Liver (tissue), 9 donors: ENCODE measurements around the gene TRIO. TPM values are rescaled to one million over a fixed set of nuclear protein-coding genes. Genes with fewer than 3 reads are reported as not detected.

Experiments used
- DNase-seq: peaks from one replicate; pipeline ENCODE4 v3.0.0-alpha.2; 2017; ENCODE audit warnings: low spot score
- H3K27ac ChIP-seq, 2 donors: one replicate each; pipeline ENCODE4 v1.7.0; 2013; ENCODE audit warnings: inconsistent platforms in 2 of 2, low read length in 2 of 2, control low read depth in 1 of 2, low read depth in 1 of 2, mild to moderate bottlenecking in 1 of 2
- H3K27me3 ChIP-seq, 4 donors: one replicate each; pipeline versions ENCODE4 v1.6.1 to v1.7.0; 2013; ENCODE audit warnings: low read length in 3 of 4, inconsistent platforms in 1 of 4, mild to moderate bottlenecking in 1 of 4, moderate library complexity in 1 of 4; ENCODE audit not compliant: control insufficient read depth in 4 of 4, insufficient read depth in 4 of 4
- H3K36me3 ChIP-seq, 4 donors: one replicate each; pipeline versions ENCODE4 v1.6.1 to v1.7.0; 2013; ENCODE audit warnings: low read length in 3 of 4, mild to moderate bottlenecking in 3 of 4, low read depth in 1 of 4, moderate library complexity in 1 of 4; ENCODE audit not compliant: control insufficient read depth in 4 of 4, insufficient read depth in 3 of 4
- H3K4me1 ChIP-seq, 4 donors: one replicate each; pipeline versions ENCODE4 v1.6.1 to v1.7.0; 2013; ENCODE audit warnings: low read length in 3 of 4, mild to moderate bottlenecking in 3 of 4, moderate library complexity in 1 of 4; ENCODE audit not compliant: control insufficient read depth in 4 of 4, insufficient read depth in 4 of 4
- H3K4me3 ChIP-seq, 3 donors: one replicate each; pipeline versions ENCODE4 v1.6.1 to v1.7.0; 2013; ENCODE audit warnings: low read length in 3 of 3, control low read depth in 1 of 3, low read depth in 1 of 3, mild to moderate bottlenecking in 1 of 3
- H3K9ac ChIP-seq, 2 donors: one replicate each; pipeline ENCODE4 v1.7.0; 2013; ENCODE audit warnings: low read length in 2 of 2, mild to moderate bottlenecking in 2 of 2, moderate library complexity in 2 of 2, control low read depth in 1 of 2, low read depth in 1 of 2
- H3K9me3 ChIP-seq, 4 donors: one replicate each; pipeline versions ENCODE4 v1.6.1 to v1.7.0; 2013; ENCODE audit warnings: low read length in 3 of 4; ENCODE audit not compliant: control insufficient read depth in 4 of 4
- GABPA ChIP-seq, 2 donors: IDR thresholded peaks in 1 of 2; conservative IDR thresholded peaks in 1 of 2; 2 replicates each; pipeline ENCODE4 v1.6.1; 2016; ENCODE audit warnings: antibody characterized with exemption in 2 of 2, mild to moderate bottlenecking in 1 of 2, moderate library complexity in 1 of 2
- HNF4A ChIP-seq, 2 donors: conservative IDR thresholded peaks; 2 replicates each; pipeline ENCODE4 v1.6.1; 2016; ENCODE audit warnings: antibody characterized with exemption in 2 of 2, mild to moderate bottlenecking in 2 of 2
- HNF4G ChIP-seq: IDR thresholded peaks from 2 replicates; pipeline ENCODE4 v1.6.1; 2016; ENCODE audit warnings: antibody characterized with exemption
- JUND ChIP-seq, 2 donors: IDR thresholded peaks; 2 replicates each; pipeline ENCODE4 v1.6.1; 2016; ENCODE audit warnings: antibody characterized with exemption in 2 of 2
- RAD21 ChIP-seq, 2 donors: IDR thresholded peaks; 2 replicates each; pipeline ENCODE4 v1.6.1; 2016; ENCODE audit warnings: antibody characterized with exemption in 2 of 2, mild to moderate bottlenecking in 2 of 2
- TAF1 ChIP-seq: conservative IDR thresholded peaks from 2 replicates; pipeline ENCODE4 v1.6.1; 2016; ENCODE audit warnings: antibody characterized with exemption, mild to moderate bottlenecking
- WGBS: extraction: QIAGEN DNeasy Blood & Tissue Kit; methylation state at CpG from one replicate; pipeline ENCODE4 v1.1.7; 2013; 5-methylcytosine and 5-hydroxymethylcytosine counted together
- polyA plus RNA-seq, 2 donors: library from polyadenylated mRNA; stranded (reverse) in 1 of 2; unstranded in 1 of 2; fragments of 200-250 nt in 1 of 2; fragments of >200 nt in 1 of 2; fragmentation: Nextera tagmentation in 1 of 2; extraction: Ambion mirVana in 1 of 2; gene quantifications; one replicate each; pipeline versions ENCODE4 v1.2.1 to v1.2.3, GENCODE V29; 2013 to 2015
- total RNA-seq, 2 donors: library from RNA; depleted of rRNA; stranded (reverse); fragments of >200 nt; gene quantifications; one replicate each; pipeline ENCODE4 v1.2.3, GENCODE V29; 2014
- TF ChIP-seq, protein P1 (sequence below): IDR thresholded peaks from 2 replicates; pipeline ENCODE4 v1.6.1; 2016; ENCODE audit warnings: antibody characterized with exemption
- TF ChIP-seq, protein P2 (sequence below): fragments of 150-350 bp; IDR thresholded peaks from 2 replicates; pipeline ENCODE4 v1.5.1; 2017; ENCODE audit warnings: improper control_type of control experiment, low read depth, low read length; ENCODE audit not compliant: missing input control
- TF ChIP-seq, protein P3 (sequence below): IDR thresholded peaks from 2 replicates; pipeline ENCODE4 v1.6.1; 2016; ENCODE audit warnings: antibody characterized with exemption
- donor health status: healthy.
- donor health status: healthy.
- donor health status: healthy.
- donor health status: healthy.
- donor health status: healthy.

Gene TRIO
- total and polyA plus RNA-seq, 4 donors: 8.5 to 86.2 (median 16.0) TPM

- H3K9ac ChIP-seq: no peak overlapping the region
- WGBS: 88% methylated on average over 3 of the region's 3 CpGs
- no peaks in the 10 kb centered on the region for H3K27me3 ChIP-seq
- no peak for DNase-seq
- peaks cover under 1 to 31% (median 16%) of the 10 kb centered on the region in 4 donors for H3K36me3 ChIP-seq
- no peak overlapping the region for H3K4me3 ChIP-seq
- H3K9me3 ChIP-seq: no peaks in the 10 kb centered on the region
- H3K4me1 ChIP-seq: no peaks in the 10 kb centered on the region
- H3K27ac ChIP-seq: no peak overlapping the region
- TF ChIP-seq HNF4A (conservative IDR thresholded peaks at IDR 0.05) (no peak), RAD21 (IDR thresholded peaks at IDR 0.05) (no peak), JUND (IDR thresholded peaks at IDR 0.05) (no peak), GABPA (IDR thresholded peaks at IDR 0.05 in 1 of 2, conservative IDR thresholded peaks at IDR 0.05 in 1 of 2) (no peak)
Measured at GRCh38 chr5:14298126-14298847, 155.1 kb downstream of the TRIO start.

- no peaks in the 10 kb centered on the region for H3K27me3 ChIP-seq
- H3K4me3 ChIP-seq: no peak overlapping the region
- TF ChIP-seq, protein P1, sequence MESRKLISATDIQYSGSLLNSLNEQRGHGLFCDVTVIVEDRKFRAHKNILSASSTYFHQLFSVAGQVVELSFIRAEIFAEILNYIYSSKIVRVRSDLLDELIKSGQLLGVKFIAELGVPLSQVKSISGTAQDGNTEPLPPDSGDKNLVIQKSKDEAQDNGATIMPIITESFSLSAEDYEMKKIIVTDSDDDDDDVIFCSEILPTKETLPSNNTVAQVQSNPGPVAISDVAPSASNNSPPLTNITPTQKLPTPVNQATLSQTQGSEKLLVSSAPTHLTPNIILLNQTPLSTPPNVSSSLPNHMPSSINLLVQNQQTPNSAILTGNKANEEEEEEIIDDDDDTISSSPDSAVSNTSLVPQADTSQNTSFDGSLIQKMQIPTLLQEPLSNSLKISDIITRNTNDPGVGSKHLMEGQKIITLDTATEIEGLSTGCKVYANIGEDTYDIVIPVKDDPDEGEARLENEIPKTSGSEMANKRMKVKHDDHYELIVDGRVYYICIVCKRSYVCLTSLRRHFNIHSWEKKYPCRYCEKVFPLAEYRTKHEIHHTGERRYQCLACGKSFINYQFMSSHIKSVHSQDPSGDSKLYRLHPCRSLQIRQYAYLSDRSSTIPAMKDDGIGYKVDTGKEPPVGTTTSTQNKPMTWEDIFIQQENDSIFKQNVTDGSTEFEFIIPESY: no peak
- no peak for TF ChIP-seq TAF1
- no peak for TF ChIP-seq JUND (IDR thresholded peaks at IDR 0.05)
- no peak for TF ChIP-seq HNF4G
- TF ChIP-seq, protein P2, sequence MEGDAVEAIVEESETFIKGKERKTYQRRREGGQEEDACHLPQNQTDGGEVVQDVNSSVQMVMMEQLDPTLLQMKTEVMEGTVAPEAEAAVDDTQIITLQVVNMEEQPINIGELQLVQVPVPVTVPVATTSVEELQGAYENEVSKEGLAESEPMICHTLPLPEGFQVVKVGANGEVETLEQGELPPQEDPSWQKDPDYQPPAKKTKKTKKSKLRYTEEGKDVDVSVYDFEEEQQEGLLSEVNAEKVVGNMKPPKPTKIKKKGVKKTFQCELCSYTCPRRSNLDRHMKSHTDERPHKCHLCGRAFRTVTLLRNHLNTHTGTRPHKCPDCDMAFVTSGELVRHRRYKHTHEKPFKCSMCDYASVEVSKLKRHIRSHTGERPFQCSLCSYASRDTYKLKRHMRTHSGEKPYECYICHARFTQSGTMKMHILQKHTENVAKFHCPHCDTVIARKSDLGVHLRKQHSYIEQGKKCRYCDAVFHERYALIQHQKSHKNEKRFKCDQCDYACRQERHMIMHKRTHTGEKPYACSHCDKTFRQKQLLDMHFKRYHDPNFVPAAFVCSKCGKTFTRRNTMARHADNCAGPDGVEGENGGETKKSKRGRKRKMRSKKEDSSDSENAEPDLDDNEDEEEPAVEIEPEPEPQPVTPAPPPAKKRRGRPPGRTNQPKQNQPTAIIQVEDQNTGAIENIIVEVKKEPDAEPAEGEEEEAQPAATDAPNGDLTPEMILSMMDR: no peak
- H3K4me1 ChIP-seq: no peaks in the 10 kb centered on the region
- no peak for DNase-seq
- 96% methylated on average over 4 of the region's 4 CpGs for WGBS
- H3K36me3 ChIP-seq: peaks cover 1 to 35% (median 15%) of the 10 kb centered on the region in 4 donors
- no peak overlapping the region for H3K27ac ChIP-seq
- H3K9me3 ChIP-seq: no peaks in the 10 kb centered on the region
- no peak overlapping the region for H3K9ac ChIP-seq
Measured at GRCh38 chr5:14299666-14300065, 156.5 kb downstream of the TRIO start.

- Histone ChIP-seq H3K27me3 (no peaks in the 10 kb centered on the region), H3K4me3 (no peak overlapping the region), H3K9ac (no peak overlapping the region), H3K9me3 (no peaks in the 10 kb centered on the region), H3K36me3 (peaks cover 1 to 35% (median 21%) of the 10 kb centered on the region in 4 donors), H3K27ac (no peak overlapping the region), H3K4me1 (no peaks in the 10 kb centered on the region)
- no peak for DNase-seq
- TF ChIP-seq, protein P3, sequence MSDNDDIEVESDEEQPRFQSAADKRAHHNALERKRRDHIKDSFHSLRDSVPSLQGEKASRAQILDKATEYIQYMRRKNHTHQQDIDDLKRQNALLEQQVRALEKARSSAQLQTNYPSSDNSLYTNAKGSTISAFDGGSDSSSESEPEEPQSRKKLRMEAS: no peak
- no peak for TF ChIP-seq JUND (IDR thresholded peaks at IDR 0.05)
- 97% methylated on average over 3 of the region's 3 CpGs for WGBS
Measured at GRCh38 chr5:14301186-14301585, 158.0 kb downstream of the TRIO start.
